AG09309 (cell line): ENCODE measurements around the gene HCFC2.

ENCODE experiments used
- DNase-seq: peaks from one replicate; pipeline ENCODE4 v3.0.0-alpha.2; 2010; ENCODE audit warnings: low read depth
- H3K4me3 ChIP-seq: 2 replicates; pipeline ENCODE4 v1.5.1; 2011; ENCODE audit warnings: mild to moderate bottlenecking, low read depth, low read length, moderate library complexity; ENCODE audit not compliant: control insufficient read depth
- TF ChIP-seq, protein P1 (sequence below): IDR thresholded peaks from 2 replicates; pipeline ENCODE4 v1.5.1; 2011; ENCODE audit warnings: mild to moderate bottlenecking, low read depth, low read length, inconsistent platforms; ENCODE audit not compliant: insufficient read depth, control insufficient read depth; ENCODE audit errors: missing control alignments

Gene HCFC2

GRCh38 chr12:104138797-104139152 lies 74.4 kb downstream of the HCFC2 start:
- DNase-seq, result no peak
- no peak overlapping the region; the same call in 1 of the 2 replicates for H3K4me3 ChIP-seq

DNA sequence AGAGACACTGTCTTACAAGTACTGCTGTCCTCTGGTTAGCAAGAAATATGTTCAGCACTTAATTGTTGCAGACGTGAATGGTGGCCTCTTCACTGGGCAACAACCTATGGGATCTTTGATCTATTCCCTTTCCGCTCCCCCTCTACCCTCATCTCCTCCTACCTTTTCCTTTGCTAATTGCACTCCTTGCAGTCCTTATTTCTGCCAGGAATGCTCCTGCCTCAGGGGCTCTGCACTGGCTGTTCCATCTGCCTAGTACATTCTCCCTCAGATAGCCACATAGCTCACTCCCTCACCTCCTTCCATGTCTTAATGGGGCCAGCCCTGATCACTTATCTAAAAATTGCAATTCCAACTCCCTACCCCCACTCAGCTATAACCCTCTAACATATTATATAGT lies 78.2 kb downstream of the HCFC2 start:
- no peak overlapping the region for H3K4me3 ChIP-seq
- DNase-seq, result no peak
- TF ChIP-seq, protein P1, sequence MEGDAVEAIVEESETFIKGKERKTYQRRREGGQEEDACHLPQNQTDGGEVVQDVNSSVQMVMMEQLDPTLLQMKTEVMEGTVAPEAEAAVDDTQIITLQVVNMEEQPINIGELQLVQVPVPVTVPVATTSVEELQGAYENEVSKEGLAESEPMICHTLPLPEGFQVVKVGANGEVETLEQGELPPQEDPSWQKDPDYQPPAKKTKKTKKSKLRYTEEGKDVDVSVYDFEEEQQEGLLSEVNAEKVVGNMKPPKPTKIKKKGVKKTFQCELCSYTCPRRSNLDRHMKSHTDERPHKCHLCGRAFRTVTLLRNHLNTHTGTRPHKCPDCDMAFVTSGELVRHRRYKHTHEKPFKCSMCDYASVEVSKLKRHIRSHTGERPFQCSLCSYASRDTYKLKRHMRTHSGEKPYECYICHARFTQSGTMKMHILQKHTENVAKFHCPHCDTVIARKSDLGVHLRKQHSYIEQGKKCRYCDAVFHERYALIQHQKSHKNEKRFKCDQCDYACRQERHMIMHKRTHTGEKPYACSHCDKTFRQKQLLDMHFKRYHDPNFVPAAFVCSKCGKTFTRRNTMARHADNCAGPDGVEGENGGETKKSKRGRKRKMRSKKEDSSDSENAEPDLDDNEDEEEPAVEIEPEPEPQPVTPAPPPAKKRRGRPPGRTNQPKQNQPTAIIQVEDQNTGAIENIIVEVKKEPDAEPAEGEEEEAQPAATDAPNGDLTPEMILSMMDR, result no peak

More at GRCh38 chr12:104138797-104139152, 74.4 kb downstream of the HCFC2 start:
- TF ChIP-seq, protein P1, result no peak

GRCh38 chr12:104143002-104143401 lies 78.7 kb downstream of the HCFC2 start:
- no peak for DNase-seq
- H3K4me3 ChIP-seq, result no peak overlapping the region
- TF ChIP-seq, protein P1, result no peak

GRCh38 chr12:104143918-104144317 lies 79.6 kb downstream of the HCFC2 start:
- DNase-seq, result no peak
- TF ChIP-seq, protein P1, result no peak
- H3K4me3 ChIP-seq, result no peak overlapping the region

- no peak for DNase-seq
- H3K4me3 ChIP-seq, result no peak overlapping the region
- TF ChIP-seq, protein P1, result no peak
Measured at GRCh38 chr12:104147346-104147745, 83.0 kb downstream of the HCFC2 start.

DNA sequence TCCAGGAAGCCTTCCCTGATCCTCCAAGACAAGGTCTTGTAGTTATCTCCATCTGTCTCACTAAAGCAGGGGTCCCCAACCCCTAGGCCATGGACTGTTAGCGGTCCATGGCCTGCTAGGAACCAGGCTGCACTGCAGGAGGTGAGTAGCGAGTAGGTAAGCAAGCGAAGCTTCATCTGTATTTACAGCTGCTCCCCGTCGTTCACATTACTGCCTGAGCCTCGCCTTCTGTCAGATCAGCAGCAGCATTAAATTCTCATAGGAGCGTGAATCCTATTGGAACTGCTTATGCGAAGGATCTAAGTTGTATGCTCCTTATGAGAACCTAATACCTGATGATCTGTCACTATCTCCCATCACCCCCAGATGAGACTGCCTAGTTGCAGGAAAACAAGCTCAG lies 86.1 kb downstream of the HCFC2 start:
- TF ChIP-seq, protein P1, result no peak
- no peak for DNase-seq
- no peak overlapping the region for H3K4me3 ChIP-seq

DNA sequence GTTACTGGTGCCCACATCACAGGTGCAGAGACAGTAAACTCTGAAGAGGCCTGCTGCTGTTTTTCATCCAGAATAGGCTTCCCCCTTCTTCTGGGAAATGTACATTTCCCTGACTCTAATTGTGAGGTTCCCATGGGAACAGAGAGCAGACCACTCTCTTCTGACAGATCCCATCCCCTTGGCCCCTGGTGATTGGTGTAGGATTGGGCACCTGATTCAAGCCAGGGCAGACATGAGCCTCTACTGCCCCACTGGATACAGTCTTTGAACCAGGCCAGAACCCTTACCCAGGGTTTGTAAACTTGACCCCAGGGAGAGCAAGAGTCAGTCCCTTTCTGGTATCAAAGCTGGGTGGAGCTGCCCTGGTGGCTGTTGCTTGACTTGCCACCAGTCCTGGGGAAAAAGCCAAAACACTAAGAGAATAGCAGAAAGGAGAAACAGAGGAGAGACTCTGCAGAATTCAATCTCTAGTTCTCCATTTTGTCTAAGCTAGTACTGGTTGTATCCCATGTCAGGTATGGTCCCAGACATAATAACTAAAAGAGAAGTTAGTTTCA lies 88.4 kb downstream of the HCFC2 start:
- DNase-seq, result no peak
- TF ChIP-seq, protein P1, result no peak
- no peak overlapping the region for H3K4me3 ChIP-seq
